Small intestine (tissue), 16 donors: ENCODE measurements around the gene HARBI1. TPM values are rescaled to one million over a fixed set of nuclear protein-coding genes. Genes with fewer than 3 reads are reported as not detected.
A peak's percentile ranks its signal among the peaks of the same experiment; 100 is the strongest.

Source experiments
- DNase-seq, 2 donors: peaks; one replicate each; pipeline versions ENCODE4 v3.0.0 to v3.0.0-alpha.2; 2013
- FAIRE-seq: peaks from 2 replicates; lab custom pipeline; 2012; peaks lifted over from hg19 to GRCh38; lab: Jason Lieb, UNC
- H3K27ac ChIP-seq, 3 donors: one replicate each; pipeline ENCODE4 v1.5.1; 2013; ENCODE audit warnings: low read length in 2 of 3, mild to moderate bottlenecking in 2 of 3, control low read depth in 1 of 3, inconsistent platforms in 1 of 3, low read depth in 1 of 3, moderate library complexity in 1 of 3
- H3K27me3 ChIP-seq, 3 donors: one replicate each; pipeline ENCODE4 v1.6.1; 2013; ENCODE audit warnings: low read length in 3 of 3, inconsistent platforms in 1 of 3; ENCODE audit not compliant: control insufficient read depth in 3 of 3, insufficient read depth in 3 of 3
- H3K36me3 ChIP-seq, 3 donors: one replicate each; pipeline ENCODE4 v1.6.1; 2013; ENCODE audit warnings: low read length in 3 of 3, inconsistent platforms in 1 of 3, low read depth in 1 of 3, mild to moderate bottlenecking in 1 of 3, moderate library complexity in 1 of 3; ENCODE audit not compliant: control insufficient read depth in 3 of 3, insufficient read depth in 2 of 3
- H3K4me1 ChIP-seq, 3 donors: one replicate each; pipeline ENCODE4 v1.6.1; 2013; ENCODE audit warnings: low read length in 2 of 3, inconsistent platforms in 1 of 3, low read depth in 1 of 3, mild to moderate bottlenecking in 1 of 3, moderate library complexity in 1 of 3; ENCODE audit not compliant: control insufficient read depth in 3 of 3, insufficient read depth in 2 of 3
- H3K4me3 ChIP-seq, 3 donors: one replicate each; pipeline ENCODE4 v1.5.1; 2013; ENCODE audit warnings: low read length in 3 of 3, control low read depth in 1 of 3, inconsistent platforms in 1 of 3, low read depth in 1 of 3, mild to moderate bottlenecking in 1 of 3, moderate library complexity in 1 of 3
- H3K9me3 ChIP-seq, 2 donors: one replicate each; pipeline ENCODE4 v1.6.1; 2013; ENCODE audit warnings: low read depth in 1 of 2, low read length in 1 of 2; ENCODE audit not compliant: control insufficient read depth in 2 of 2, insufficient read depth in 1 of 2
- WGBS, 3 donors: extraction: QIAGEN DNeasy Blood & Tissue Kit; methylation state at CpG; one replicate each; pipeline ENCODE4 v1.1.7; 2013; 5-methylcytosine and 5-hydroxymethylcytosine counted together
- long read RNA-seq, 10 donors: transcript quantifications; one replicate each; lab custom pipeline, GENCODE V29; 2026
- polyA plus RNA-seq, 4 donors: library from polyadenylated mRNA; stranded (reverse) in 3 of 4; unstranded in 1 of 4; fragments of 200-250 nt in 3 of 4; fragments of 120-200 nt in 1 of 4; gene quantifications; one replicate each; pipeline versions ENCODE4 v1.2.1 to v1.2.3, GENCODE V29; 2013
- donor health status: healthy with polysubstance abuse.
- donor health status: control.
- donor health status: control.
- donor health status: Bipolar disorder and iron deficiency.
- donor health status: healthy.

Gene HARBI1, protein sequence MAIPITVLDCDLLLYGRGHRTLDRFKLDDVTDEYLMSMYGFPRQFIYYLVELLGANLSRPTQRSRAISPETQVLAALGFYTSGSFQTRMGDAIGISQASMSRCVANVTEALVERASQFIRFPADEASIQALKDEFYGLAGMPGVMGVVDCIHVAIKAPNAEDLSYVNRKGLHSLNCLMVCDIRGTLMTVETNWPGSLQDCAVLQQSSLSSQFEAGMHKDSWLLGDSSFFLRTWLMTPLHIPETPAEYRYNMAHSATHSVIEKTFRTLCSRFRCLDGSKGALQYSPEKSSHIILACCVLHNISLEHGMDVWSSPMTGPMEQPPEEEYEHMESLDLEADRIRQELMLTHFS
- polyA plus RNA-seq = 1 to 10 TPM; 3.0 to 4.8 (median 3.3) TPM
- long read RNA-seq, donor 1, partial matches to known transcripts = 105 of 108 reads
- long read RNA-seq, donor 1, other reads (novel, unspliced or antisense) = 0 of 108 reads
- long read RNA-seq, donor 2, partial matches to known transcripts = 0 of 1 reads
- long read RNA-seq, donor 2, other reads (novel, unspliced or antisense) = 0 of 1 reads
- long read RNA-seq, donor 3, partial matches to known transcripts = 0 of 2 reads
- long read RNA-seq, donor 3, other reads (novel, unspliced or antisense) = 0 of 2 reads
- long read RNA-seq, donor 4 = 0 reads
- long read RNA-seq, donor 5 = 0 reads
- long read RNA-seq, donor 6 = 0 reads
- long read RNA-seq, donor 7 = 0 reads
- long read RNA-seq, donor 8 = 0 reads
- long read RNA-seq, donor 9 = 0 reads
- long read RNA-seq, donor 10, partial matches to known transcripts = 0 of 2 reads
- long read RNA-seq, donor 10, other reads (novel, unspliced or antisense) = 0 of 2 reads

DNA sequence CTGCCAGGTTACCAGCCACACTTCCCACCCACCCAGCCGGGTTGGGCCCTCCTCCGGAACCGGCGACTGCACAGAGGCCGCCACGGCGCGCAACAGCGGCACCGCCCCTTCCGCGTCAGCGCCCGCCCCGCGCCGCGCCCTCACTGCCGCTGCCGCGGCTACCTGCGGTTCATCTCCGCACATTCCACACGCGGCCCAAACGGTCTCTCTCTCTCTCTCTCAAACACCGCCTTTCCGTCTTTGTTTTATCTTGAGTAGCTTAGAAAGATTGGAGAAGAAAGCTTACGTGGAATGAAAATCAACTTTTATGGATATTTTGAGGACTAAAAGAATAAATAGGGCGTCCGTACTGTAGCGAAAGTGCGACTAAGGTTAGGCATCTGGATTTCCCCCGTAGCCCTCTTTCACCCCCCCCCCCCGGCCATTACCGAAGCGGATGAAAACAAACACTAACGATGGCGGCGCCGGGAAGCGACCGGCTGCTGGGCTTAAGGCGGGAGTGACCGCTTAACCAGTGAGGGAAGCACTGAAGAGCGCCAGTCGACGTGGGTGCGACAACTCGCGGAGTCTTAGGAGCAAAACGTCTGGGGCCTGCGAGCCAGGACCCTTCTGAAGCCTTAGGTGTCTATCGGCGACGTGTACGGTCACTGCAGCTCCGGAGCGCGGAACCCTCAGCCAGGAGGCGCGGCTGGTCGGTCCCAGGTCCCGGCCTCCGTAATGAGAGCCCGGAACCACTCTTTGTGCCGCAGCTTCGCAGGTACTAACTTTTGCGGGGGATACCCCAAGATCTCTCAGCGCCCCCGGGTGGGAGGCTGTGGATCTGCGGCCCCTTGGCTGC, at the start of gene HARBI1, which contains the start of gene ATG13:
Gene HARBI1 (minus strand): TSS at position 94 of the 838 bp plus-strand sequence. CDS start 990 bp downstream, outside the sequence.
Gene ATG13 (plus strand): TSS at position 420 of the 838 bp plus-strand sequence. CDS start 26,739 bp downstream, outside the sequence.
- peaks cover 3 to 20% (median 4%) of the 10 kb centered on the region in 3 donors for H3K4me1 ChIP-seq
- no peaks in the 10 kb centered on the region for H3K9me3 ChIP-seq
- H3K36me3 ChIP-seq = peaks cover 2 to 16% (median 3%) of the 10 kb centered on the region in 3 donors
- DNase-seq = peak; percentile 88 to 97
- no peak for FAIRE-seq
- H3K4me3 ChIP-seq = peak within 1 kb of the TSS; percentile 70 to 87 (median 86)
- H3K27me3 ChIP-seq = no peaks in the 10 kb centered on the region
- WGBS, 3 donors = 0 to 1% (median 0%) methylated on average over 64 to 72 of the region's 72 CpGs
- peak within 1 kb of the TSS; percentile 95 to 99 (median 99) for H3K27ac ChIP-seq

DNA sequence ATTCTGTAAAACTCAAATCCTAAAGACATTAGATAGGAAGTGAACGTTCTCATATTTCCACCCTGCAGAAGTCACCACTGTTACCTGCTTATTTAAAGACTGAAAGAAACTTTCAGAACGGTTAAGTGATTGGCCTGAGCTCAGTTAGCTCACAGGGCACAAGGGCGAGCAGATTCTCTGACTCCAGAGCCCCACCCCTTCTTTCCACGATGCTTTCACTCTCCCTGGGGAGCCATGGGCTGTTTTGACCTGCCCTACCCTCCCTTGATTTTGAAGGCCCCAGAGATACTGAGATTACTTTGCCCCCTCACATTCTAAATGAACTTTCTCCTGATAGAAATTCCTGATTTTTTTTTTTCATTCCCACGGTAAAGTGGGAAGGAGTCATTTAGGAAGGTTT, 49.5 kb upstream of the HARBI1 start:
- Histone ChIP-seq H3K4me3 (no peak overlapping the region), H3K36me3 (peaks cover 18 to 78% (median 36%) of the 10 kb centered on the region in 3 donors), H3K4me1 (no peaks in the 10 kb centered on the region), H3K27me3 (no peaks in the 10 kb centered on the region), H3K9me3 (no peaks in the 10 kb centered on the region), H3K27ac (no peak overlapping the region)
- FAIRE-seq (no peak), DNase-seq (no peak)
- WGBS, 3 donors = 53 to 58% (median 54%) methylated on average over 5 of the region's 5 CpGs

DNA sequence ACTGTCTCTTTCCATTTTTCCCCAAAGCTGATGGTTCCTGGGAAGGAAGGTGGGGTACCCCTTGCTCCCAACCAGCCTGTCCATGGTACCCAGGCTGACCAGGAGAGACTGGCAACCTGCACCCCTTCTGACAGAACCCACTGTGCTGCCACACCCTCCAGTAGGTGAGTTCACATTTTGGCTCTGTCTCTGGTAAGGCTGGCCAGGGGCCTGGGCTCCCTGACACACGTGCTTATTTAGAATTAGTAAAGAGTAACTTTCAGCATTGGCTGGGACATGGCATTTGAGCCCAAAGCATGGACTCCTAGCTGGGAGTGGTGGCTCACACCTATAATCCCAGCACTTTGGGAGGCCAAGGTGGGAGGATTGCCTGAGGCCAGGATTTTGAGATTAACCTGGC, 48.3 kb upstream of the HARBI1 start:
- H3K27ac ChIP-seq = peak overlapping the region in 1 of 3 donors; percentile 12
- H3K4me1 ChIP-seq = no peaks in the 10 kb centered on the region
- no peak overlapping the region for H3K4me3 ChIP-seq
- 82 to 88% (median 88%) methylated on average over 1 of the region's 1 CpG for WGBS, 3 donors
- DNase-seq (no peak), FAIRE-seq (no peak)
- no peaks in the 10 kb centered on the region for H3K9me3 ChIP-seq
- peaks cover 17 to 78% (median 38%) of the 10 kb centered on the region in 3 donors for H3K36me3 ChIP-seq
- H3K27me3 ChIP-seq = no peaks in the 10 kb centered on the region

DNA sequence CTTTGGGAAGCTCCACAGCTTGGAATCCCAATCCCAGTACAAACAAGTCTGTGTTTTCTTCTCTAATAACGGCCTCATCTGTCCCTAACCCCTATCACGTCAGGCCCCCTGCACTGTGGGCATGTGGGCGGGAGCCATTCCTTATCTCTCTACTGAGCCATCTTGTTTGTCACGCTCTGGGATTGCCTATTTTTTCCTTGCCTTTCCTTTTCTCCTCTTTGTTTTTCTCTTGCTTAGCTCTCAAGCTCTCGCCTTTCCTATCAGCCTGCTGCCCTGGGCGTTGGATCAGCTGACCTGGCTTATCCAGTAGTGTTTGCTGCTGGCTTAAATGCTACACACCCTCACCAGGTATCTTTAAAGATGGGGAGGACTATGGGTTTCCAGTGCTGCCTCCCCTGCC, 47.6 kb upstream of the HARBI1 start:
- H3K36me3 ChIP-seq = peaks cover 17 to 70% (median 38%) of the 10 kb centered on the region in 3 donors
- H3K4me3 ChIP-seq = no peak overlapping the region
- no peaks in the 10 kb centered on the region for H3K27me3 ChIP-seq
- DNase-seq (no peak), FAIRE-seq (no peak)
- no peaks in the 10 kb centered on the region for H3K9me3 ChIP-seq
- WGBS, 3 donors = 71 to 76% (median 76%) methylated on average over 6 of the region's 6 CpGs
- peak overlapping the region in 1 of 3 donors; percentile 61 for H3K27ac ChIP-seq
- peaks cover 0 to 3% (median 0%) of the 10 kb centered on the region in 3 donors for H3K4me1 ChIP-seq

DNA sequence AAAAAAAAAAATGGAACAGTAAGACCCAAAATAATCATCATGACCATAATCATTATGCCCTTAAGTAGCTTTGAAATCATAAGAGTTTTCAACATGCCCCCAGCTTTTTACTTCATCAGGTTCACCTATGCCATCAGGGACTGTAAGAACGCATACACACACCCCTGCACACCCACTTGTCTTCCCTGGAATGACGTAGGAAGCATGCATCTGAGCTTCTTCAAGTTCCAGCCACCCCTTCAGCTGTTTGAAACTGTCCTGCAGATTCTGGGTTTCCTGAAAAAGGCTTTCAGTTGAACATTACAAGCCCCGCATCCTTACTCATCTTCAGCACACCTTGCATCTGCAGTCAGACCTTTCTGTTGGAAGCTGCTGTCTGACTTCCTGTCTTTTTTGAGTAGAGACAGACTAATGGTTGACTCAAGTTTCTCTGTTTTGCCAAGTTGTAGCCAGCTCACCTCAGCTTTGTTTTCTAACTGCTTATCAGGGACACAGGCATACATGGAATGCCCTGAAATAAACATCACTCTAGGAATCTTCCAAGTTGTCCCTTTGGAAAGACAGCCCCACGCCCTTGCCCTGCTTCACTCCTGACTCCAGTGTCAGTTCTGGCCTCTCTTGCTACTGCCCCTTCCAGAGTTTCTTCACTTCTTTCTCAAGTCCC, 46.4 kb upstream of the HARBI1 start:
- no peak overlapping the region for H3K27ac ChIP-seq
- 87 to 96% (median 92%) methylated on average over 4 of the region's 4 CpGs for WGBS, 3 donors
- no peaks in the 10 kb centered on the region for H3K27me3 ChIP-seq
- H3K36me3 ChIP-seq = peaks cover 13 to 67% (median 37%) of the 10 kb centered on the region in 3 donors
- peaks cover 0 to 5% (median 0%) of the 10 kb centered on the region in 3 donors for H3K4me1 ChIP-seq
- DNase-seq (no peak), FAIRE-seq (no peak)
- H3K9me3 ChIP-seq = no peaks in the 10 kb centered on the region
- H3K4me3 ChIP-seq = no peak overlapping the region

DNA sequence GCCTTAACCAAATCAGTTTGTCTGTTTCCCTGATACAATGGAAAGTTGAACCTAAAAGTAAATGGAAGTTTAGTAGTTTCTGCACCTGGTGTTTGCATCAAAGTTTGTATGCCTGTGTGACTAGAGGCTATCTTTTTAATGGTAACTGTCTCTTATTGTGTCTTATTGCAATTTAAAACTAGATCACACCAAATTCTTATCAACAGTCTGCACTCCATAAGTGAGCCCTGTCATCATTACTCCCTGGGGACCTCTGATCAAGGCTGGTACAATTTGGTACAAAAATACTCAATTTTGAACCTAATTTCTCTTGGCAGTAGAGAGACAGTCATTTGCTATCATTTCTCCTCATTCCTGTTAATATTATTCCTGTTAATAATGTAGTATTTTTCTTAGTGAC, 45.3 kb upstream of the HARBI1 start:
- peaks cover 0 to 5% (median 0%) of the 10 kb centered on the region in 3 donors for H3K4me1 ChIP-seq
- H3K9me3 ChIP-seq = no peaks in the 10 kb centered on the region
- FAIRE-seq = no peak
- no peak overlapping the region for H3K4me3 ChIP-seq
- peaks cover 21 to 67% (median 38%) of the 10 kb centered on the region in 3 donors for H3K36me3 ChIP-seq
- no peaks in the 10 kb centered on the region for H3K27me3 ChIP-seq
- DNase-seq = no peak
- H3K27ac ChIP-seq = no peak overlapping the region

DNA sequence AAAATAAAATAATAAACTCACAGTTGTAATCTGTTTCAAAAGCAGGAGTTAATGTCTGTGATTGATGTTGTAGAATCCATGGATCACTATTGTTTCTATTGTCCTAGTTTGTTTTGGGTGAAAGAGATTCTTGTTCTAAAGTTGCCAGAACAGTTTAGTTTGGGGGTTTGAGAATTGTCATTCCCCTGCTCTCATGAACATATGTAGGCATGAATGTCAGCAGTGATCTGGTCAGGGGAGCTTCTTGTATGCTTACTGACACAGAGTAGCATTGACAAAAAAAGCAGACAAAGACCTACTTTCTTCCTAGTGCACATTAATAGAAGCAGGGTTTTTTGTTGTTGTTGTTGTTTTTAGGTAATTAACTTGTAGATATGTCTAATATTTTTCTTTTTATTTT, 44.8 kb upstream of the HARBI1 start:
- FAIRE-seq (no peak), DNase-seq (no peak)
- Histone ChIP-seq H3K9me3 (no peaks in the 10 kb centered on the region), H3K27me3 (no peaks in the 10 kb centered on the region), H3K27ac (no peak overlapping the region), H3K4me1 (peaks cover 0 to 5% (median 0%) of the 10 kb centered on the region in 3 donors), H3K4me3 (no peak overlapping the region), H3K36me3 (peaks cover 21 to 67% (median 38%) of the 10 kb centered on the region in 3 donors)
